HCT116 (cell line): ENCODE results near the gene UBE3B. TPM values are rescaled to one million over a fixed set of nuclear protein-coding genes. Genes with fewer than 3 reads are reported as not detected.

ENCODE experiments used
- ATAC-seq: fragments of 200-7000 bp; cut with Tn5 transposase; 2 replicates; pipeline ENCODE4 v1.9.1; 2020; ENCODE audit warnings: mild to moderate bottlenecking, moderate library complexity
- BruUV-seq: library from RNA; stranded (reverse); fragments of 400-500 nt; replicated peaks from 2 replicates; lab custom pipeline; 2021; lab: Mats Ljungman, UMichigan
- CTCF ChIA-PET: fragments of 300-600 bp; sonication (Branson Sonifier 250); formaldehyde crosslinking; loops from one replicate; lab custom pipeline; 2021; ENCODE audit warnings: antibody characterized with exemption; lab: Charles Lee
- POLR2A ChIA-PET: fragments of 300-600, 350-600 bp; sonication (Branson Sonifier 250); formaldehyde crosslinking; loops from one replicate; lab custom pipeline; 2021; ENCODE audit warnings: antibody characterized with exemption; lab: Charles Lee
- RAD21 ChIA-PET, 2 experiments: fragments of 300-600 bp; sonication (Branson Sonifier 250); formaldehyde crosslinking; loops; one replicate each; lab custom pipeline; 2023; ENCODE audit warnings: low total read pairs in 2 of 2; ENCODE audit not compliant: uncharacterized antibody in 2 of 2, unreplicated experiment in 2 of 2, low non-redundant PET in 1 of 2; lab: Charles Lee
- DNase-seq: peaks from one replicate; pipeline ENCODE4 v3.0.0-alpha.2; 2010; ENCODE audit warnings: low read depth, low spot score
- H2AFZ ChIP-seq: fragments of 200-600 bp; shearing (Covaris generic), sonication (generic); 2 replicates; pipeline ENCODE4 v1.6.1; 2017; ENCODE audit warnings: low read depth, mixed run types, mixed read lengths, antibody characterized with exemption, low read length; ENCODE audit not compliant: poor library complexity, severe bottlenecking
- H3K27ac ChIP-seq: 2 replicates; pipeline ENCODE4 v1.5.1; 2012; ENCODE audit warnings: low read depth, low read length
- H3K27me3 ChIP-seq: fragments of 200-600 bp; sonication (generic); 2 replicates; pipeline ENCODE4 v1.6.1; 2016; ENCODE audit warnings: mixed run types, low read length, mixed read lengths; ENCODE audit not compliant: insufficient read depth
- H3K36me3 ChIP-seq, 2 experiments: fragments of 200-500 bp in 1 of 2; fragments of 200-600 bp in 1 of 2; sonication (Bioruptor generic) in 1 of 2; sonication (generic) in 1 of 2; 2 replicates each; pipeline versions ENCODE4 v1.5.1 to v1.6.1; 2014 to 2016; ENCODE audit warnings: low read length in 2 of 2, inconsistent platforms in 1 of 2, mixed read lengths in 1 of 2, mixed run types in 1 of 2; ENCODE audit not compliant: insufficient read depth in 2 of 2, control insufficient read depth in 1 of 2
- H3K4me1 ChIP-seq, 2 experiments: fragments of 200-600 bp in 1 of 2; sonication (generic) in 1 of 2; 2 replicates each; pipeline versions ENCODE4 v1.5.1 to v1.6.1; 2012 to 2017; ENCODE audit warnings: low read length in 2 of 2, inconsistent platforms in 1 of 2, mild to moderate bottlenecking in 1 of 2, mixed read lengths in 1 of 2, mixed run types in 1 of 2, moderate library complexity in 1 of 2; ENCODE audit not compliant: insufficient read depth in 2 of 2, control insufficient read depth in 1 of 2
- H3K4me2 ChIP-seq: fragments of 200-600 bp; sonication (generic); 2 replicates; pipeline ENCODE4 v1.6.1; 2017; ENCODE audit warnings: mixed run types, low read length, mixed read lengths
- H3K4me3 ChIP-seq, 2 experiments: fragments of 200-600 bp in 1 of 2; sonication (generic) in 1 of 2; replicated peaks in 1 of 2; 2 replicates each; pipeline ENCODE4 v1.5.1; 2011 to 2016; ENCODE audit warnings: low read length in 2 of 2, control low read depth in 1 of 2, low read depth in 1 of 2, mild to moderate bottlenecking in 1 of 2, mixed read lengths in 1 of 2, mixed run types in 1 of 2
- H3K79me2 ChIP-seq: fragments of 200-600 bp; sonication (generic); 2 replicates; pipeline ENCODE4 v1.6.1; 2017; ENCODE audit warnings: mild to moderate bottlenecking, mixed run types, low read length, moderate library complexity, mixed read lengths; ENCODE audit not compliant: insufficient read depth
- H3K9ac ChIP-seq: fragments of 200-600 bp; sonication (generic); 2 replicates; pipeline ENCODE4 v1.6.1; 2016; ENCODE audit warnings: low read length, mixed read lengths
- H3K9me2 ChIP-seq: fragments of 200-600 bp; sonication (generic), shearing (Covaris generic); 2 replicates; pipeline ENCODE4 v1.6.1; 2017; ENCODE audit warnings: mixed run types, mild to moderate bottlenecking, moderate library complexity; ENCODE audit not compliant: insufficient read depth
- H3K9me3 ChIP-seq, 2 experiments: fragments of 200-500 bp in 1 of 2; fragments of 200-600 bp in 1 of 2; sonication (Bioruptor generic) in 1 of 2; sonication (generic) in 1 of 2; 2 replicates each; pipeline ENCODE4 v1.6.1; 2014 to 2017; ENCODE audit warnings: low read length in 2 of 2, mixed read lengths in 2 of 2, inconsistent platforms in 1 of 2, low read depth in 1 of 2, mild to moderate bottlenecking in 1 of 2, mixed run types in 1 of 2, moderate library complexity in 1 of 2; ENCODE audit not compliant: control insufficient read depth in 1 of 2, insufficient read depth in 1 of 2
- H4K20me1 ChIP-seq: fragments of 200-600 bp; sonication (generic), shearing (Covaris generic); 2 replicates; pipeline ENCODE4 v1.6.1; 2017; ENCODE audit warnings: mixed run types, mild to moderate bottlenecking, moderate library complexity; ENCODE audit not compliant: insufficient read depth
- ATF3 ChIP-seq: IDR thresholded peaks from 2 replicates; pipeline ENCODE4 v1.6.1; 2012
- CBX3 ChIP-seq: IDR thresholded peaks from 2 replicates; pipeline ENCODE4 v1.6.1; 2012; ENCODE audit warnings: low read depth
- CEBPB ChIP-seq: IDR thresholded peaks from 2 replicates; pipeline ENCODE4 v1.6.1; 2012; ENCODE audit warnings: low read depth
- EGR1 ChIP-seq: IDR thresholded peaks from 2 replicates; pipeline ENCODE4 v1.6.1; 2012; ENCODE audit warnings: low read depth
- ELF1 ChIP-seq: IDR thresholded peaks from 2 replicates; pipeline ENCODE4 v1.6.1; 2012; ENCODE audit warnings: low read depth, borderline replicate concordance
- EZH2 ChIP-seq: fragments of 200-600 bp; sonication (generic); IDR thresholded peaks from 2 replicates; pipeline ENCODE4 v1.6.1; 2017; ENCODE audit warnings: antibody characterized with exemption, mixed run types
- EZH2phosphoT487 ChIP-seq: fragments of 200-600 bp; IDR thresholded peaks from 2 replicates; pipeline ENCODE4 v1.6.1; 2018; ENCODE audit warnings: antibody characterized with exemption, borderline replicate concordance
- FOSL1 ChIP-seq: IDR thresholded peaks from 2 replicates; pipeline ENCODE4 v1.6.1; 2012; ENCODE audit warnings: low read depth
- JUND ChIP-seq: IDR thresholded peaks from 2 replicates; pipeline ENCODE4 v1.6.1; 2012
- POLR2A ChIP-seq: IDR thresholded peaks from 2 replicates; pipeline ENCODE4 v1.7.0; 2011; ENCODE audit warnings: borderline replicate concordance; ENCODE audit not compliant: insufficient read depth, insufficient read length; ENCODE audit errors: extremely low read depth
- SRF ChIP-seq: IDR thresholded peaks from 2 replicates; pipeline ENCODE4 v1.6.1; 2012; ENCODE audit warnings: low read depth
- YY1 ChIP-seq: IDR thresholded peaks from 2 replicates; pipeline ENCODE4 v1.6.1; 2011; ENCODE audit warnings: low read length, low read depth, moderate library complexity, mild to moderate bottlenecking; ENCODE audit not compliant: insufficient replicate concordance; ENCODE audit errors: extremely low read depth
- ZBTB33 ChIP-seq: IDR thresholded peaks from 2 replicates; pipeline ENCODE4 v1.6.1; 2011; ENCODE audit warnings: mild to moderate bottlenecking, low read length, moderate library complexity; ENCODE audit not compliant: insufficient replicate concordance; ENCODE audit errors: extremely low read depth
- ZFX ChIP-seq: fragments of 450-650 bp; IDR thresholded peaks from 2 replicates; pipeline ENCODE4 v1.6.1; 2017
- intact Hi-C: fragments of 100-400 bp; cut with micrococcal nuclease; formaldehyde crosslinking; loops from 2 replicates; pipeline ENCODE4 v1.10.0; 2022
- total RNA-seq: library from RNA; stranded (reverse); gene quantifications from one replicate; pipeline ENCODE4 v1.2.1, GENCODE V29; 2021; ENCODE audit not compliant: unreplicated experiment

Gene UBE3B
- total RNA-seq, 1 experiment from 2014 or later, result 28.9 TPM

- RAD21 ChIA-PET, result no interaction called here
- Histone ChIP-seq H4K20me1 (no peaks in the 10 kb centered on the region), H3K4me3 (no peak overlapping the region), H3K9me3 (no peaks in the 10 kb centered on the region), H3K27me3 (no peaks in the 10 kb centered on the region)
- CTCF ChIA-PET, result no interaction called here
- TF ChIP-seq ZBTB33, result no peak
- TF ChIP-seq JUND, result no peak
- TF ChIP-seq FOSL1, result no peak
- no peak for TF ChIP-seq EZH2phosphoT487
- TF ChIP-seq YY1, result no peak
- no peak for TF ChIP-seq ZFX
- TF ChIP-seq, all 23 proteins: peak for 0
- Histone ChIP-seq H3K9me2 (no peaks in the 10 kb centered on the region), H3K27ac (no peak overlapping the region), H3K4me2 (no peak overlapping the region), H3K9ac (no peak overlapping the region), H3K36me3 (no peaks in the 10 kb centered on the region), H3K79me2 (no peaks in the 10 kb centered on the region), H3K4me1 (no peaks in the 10 kb centered on the region), H2AFZ (no peak overlapping the region)
- POLR2A ChIA-PET, result no interaction called here
- no peak for ATAC-seq
- BruUV-seq, result no TSS peak
- no peak for DNase-seq
- intact Hi-C loops, result no loop called here
Observed at GRCh38 chr12:109440851-109441490, 36.5 kb upstream of the UBE3B start.

- RAD21 ChIA-PET, result no interaction called here
- TF ChIP-seq CBX3 (no peak), CEBPB (no peak), ELF1 (no peak), SRF (no peak), ZFX (no peak), EGR1 (no peak), EZH2 (no peak), POLR2A (no peak), YY1 (no peak), FOSL1 (no peak), ATF3 (no peak)
- no peak for ATAC-seq
- no peaks in the 10 kb centered on the region for H3K27me3 ChIP-seq
- H3K9me3 ChIP-seq, result no peaks in the 10 kb centered on the region
- no peak overlapping the region for H2AFZ ChIP-seq
- no peak overlapping the region for H3K4me3 ChIP-seq
- POLR2A ChIA-PET, result no interaction called here
- no peak overlapping the region for H3K4me2 ChIP-seq
- H3K36me3 ChIP-seq, result no peaks in the 10 kb centered on the region; a peak in 1 of 4 replicates
- no peaks in the 10 kb centered on the region for H3K79me2 ChIP-seq
- H3K27ac ChIP-seq, result no peak overlapping the region
- intact Hi-C loops, result no loop called here
- no peak overlapping the region for H3K9ac ChIP-seq
- no peaks in the 10 kb centered on the region for H3K9me2 ChIP-seq
- no peaks in the 10 kb centered on the region for H3K4me1 ChIP-seq
- H4K20me1 ChIP-seq, result no peaks in the 10 kb centered on the region
- CTCF ChIA-PET, result interaction anchor here (0.8 to 1.4 kb wide), 2 partner anchors 10 to 16 kb away, joined by 3 to 7 read pairs; no protein-coding TSS in a partner anchor
- BruUV-seq, result no TSS peak
- no peak for DNase-seq
Observed at GRCh38 chr12:109443794-109444193, 33.6 kb upstream of the UBE3B start.
